Neural cell (in vitro differentiated cells): ENCODE measurements around the gene ZFP69.

Source experiments
- CTCF ChIP-seq: fragments of 450-650 bp; IDR thresholded peaks from 2 replicates; pipeline ENCODE4 v1.5.1; 2014; ENCODE audit warnings: antibody characterized with exemption, mild to moderate bottlenecking, moderate library complexity; ENCODE audit not compliant: poor library complexity, severe bottlenecking
- EP300 ChIP-seq: fragments of 450-650 bp; conservative IDR thresholded peaks from 2 replicates; pipeline ENCODE4 v1.6.1; 2014; ENCODE audit warnings: antibody characterized with exemption, mild to moderate bottlenecking, moderate library complexity; ENCODE audit not compliant: poor library complexity, severe bottlenecking
- EZH2 ChIP-seq: fragments of 200-600, 300-800 bp; shearing (Covaris generic), sonication (generic); IDR thresholded peaks from 2 replicates; pipeline ENCODE4 v1.6.1; 2014; ENCODE audit warnings: antibody characterized with exemption, low read length, borderline replicate concordance, mild to moderate bottlenecking; ENCODE audit not compliant: insufficient read depth, poor library complexity, severe bottlenecking
- MXI1 ChIP-seq: fragments of 450-650 bp; conservative IDR thresholded peaks from 2 replicates; pipeline ENCODE4 v1.6.1; 2014; ENCODE audit warnings: antibody characterized with exemption, mild to moderate bottlenecking; ENCODE audit not compliant: poor library complexity, severe bottlenecking
- POLR2AphosphoS5 ChIP-seq: IDR thresholded peaks from 2 replicates; pipeline ENCODE4 v1.6.1; 2012
- RAD21 ChIP-seq: fragments of 450-650 bp; conservative IDR thresholded peaks from 2 replicates; pipeline ENCODE4 v1.6.1; 2014; ENCODE audit warnings: antibody characterized with exemption, mild to moderate bottlenecking, moderate library complexity
- REST ChIP-seq: IDR thresholded peaks from 2 replicates; pipeline ENCODE4 v1.6.1; 2012; ENCODE audit warnings: borderline replicate concordance
- SMC3 ChIP-seq: fragments of 450-650 bp; conservative IDR thresholded peaks from 2 replicates; pipeline ENCODE4 v1.6.1; 2014; ENCODE audit warnings: antibody characterized with exemption, mild to moderate bottlenecking, moderate library complexity; ENCODE audit not compliant: poor library complexity
- TAF1 ChIP-seq: IDR thresholded peaks from 2 replicates; pipeline ENCODE4 v1.6.1; 2012; ENCODE audit warnings: low read depth

GRCh38 chr1:40431385-40431784, 45.7 kb upstream of the ZFP69 start:
- TF ChIP-seq CTCF (no peak), EP300 (no peak), POLR2AphosphoS5 (no peak), RAD21 (no peak), EZH2 (no peak), REST (no peak), MXI1 (no peak), SMC3 (no peak), TAF1 (no peak)
